Measurements from ENCODE around the gene ITPKB. TPM values are rescaled to one million over a fixed set of nuclear protein-coding genes. Genes with fewer than 3 reads are reported as not detected.

The ITPKB gene
- total and polyA plus RNA-seq, 4 experiments from 2014 or later: 52.2 to 159 (median 104) TPM

- no peak for DNase-seq
- Histone ChIP-seq H3K36me3 (ENCODE audit: insufficient read depth, low read length) (peaks cover 20% of the 10 kb centered on the region), H3K27ac (ENCODE audit: low read depth, low read length) (peak overlapping the region; percentile 51), H3K4me3 (ENCODE audit: low read length in 2 of 2) (no peak overlapping the region), H3K27me3 (ENCODE audit: insufficient read depth, low read length) (no peaks in the 10 kb centered on the region), H3K4me1 (ENCODE audit: insufficient read depth, low read length) (peaks cover 91% of the 10 kb centered on the region), H3K9me3 (ENCODE audit: control insufficient read depth in 1 of 2, low read length in 2 of 2) (no peaks in the 10 kb centered on the region)
- peaks cover 0 to 5% (median 0%) of the 10 kb centered on the region in 8 donors for H3K9me3 Mint-ChIP-seq
- CTCF ChIA-PET (ENCODE audit: partially characterized antibody): interaction anchor here (1.0 to 2.3 kb wide), 6 partner anchors 11 to 64 kb away, joined by 3 to 6 read pairs (median 4); partner anchors contain the start of gene ITPKB
- intact Hi-C loops (cut with micrococcal nuclease): loop anchor here (10.0 kb wide), 1 partner anchor 144 kb away; no protein-coding TSS in a partner anchor
- POLR2A ChIA-PET (ENCODE audit: partially characterized antibody): interaction anchor here (1.2 to 2.5 kb wide), 3 partner anchors 11 to 45 kb away, joined by 3 to 10 read pairs (median 5); no protein-coding TSS in a partner anchor
- peaks cover 72 to 94% (median 85%) of the 10 kb centered on the region in 4 donors for H3K4me1 Mint-ChIP-seq
- peak overlapping the region; percentile 74 to 95 (median 89) for H3K27ac Mint-ChIP-seq
- peak overlapping the region in 4 of 8 donors; percentile 6 to 65 (median 28) for H3K4me3 Mint-ChIP-seq
- peaks cover 25 to 63% of the 10 kb centered on the region in 2 donors for H3K36me3 Mint-ChIP-seq
- H3K27me3 Mint-ChIP-seq: no peaks in the 10 kb centered on the region
Measured at GRCh38 chr1:226699166-226699565, 39.9 kb downstream of the ITPKB start.

- H3K27ac ChIP-seq (ENCODE audit: low read depth, low read length): peak overlapping the region; percentile 51
- intact Hi-C loops (cut with micrococcal nuclease): loop anchor here (10.0 kb wide), 1 partner anchor 144 kb away; no protein-coding TSS in a partner anchor
- POLR2A ChIA-PET (ENCODE audit: partially characterized antibody): interaction anchor here (0.5 to 1.9 kb wide), 5 partner anchors 31 to 39 kb away, joined by 3 to 5 read pairs (median 4); no protein-coding TSS in a partner anchor
Measured at GRCh38 chr1:226698659-226699058, 40.4 kb downstream of the ITPKB start.

GRCh38 chr1:226697929-226698544 is 41.0 kb downstream of the ITPKB start:
- peaks cover 95% of the 10 kb centered on the region for H3K4me1 ChIP-seq (ENCODE audit: insufficient read depth, low read length)
- Mint-ChIP-seq H3K4me1 (peaks cover 77 to 97% (median 89%) of the 10 kb centered on the region in 4 donors), H3K27me3 (no peaks in the 10 kb centered on the region), H3K4me3 (peak overlapping the region in 6 of 8 donors; percentile 12 to 80 (median 29)), H3K9me3 (peaks cover 0 to 5% (median 0%) of the 10 kb centered on the region in 8 donors), H3K27ac (peak overlapping the region; percentile 86 to 95 (median 91)), H3K36me3 (peaks cover 25 to 74% of the 10 kb centered on the region in 2 donors)
- ChIA-PET CTCF (ENCODE audit: partially characterized antibody) (interaction anchor here (0.9 to 2.4 kb wide), 3 partner anchors 10 to 130 kb away, joined by 5 to 12 read pairs (median 6); no protein-coding TSS in a partner anchor), POLR2A (ENCODE audit: partially characterized antibody) (interaction anchor here (0.5 to 1.9 kb wide), 5 partner anchors 31 to 40 kb away, joined by 3 to 5 read pairs (median 4); no protein-coding TSS in a partner anchor)
- peaks cover 20% of the 10 kb centered on the region for H3K36me3 ChIP-seq (ENCODE audit: insufficient read depth, low read length)
- no peak overlapping the region for H3K4me3 ChIP-seq (ENCODE audit: low read length in 2 of 2)
- intact Hi-C loops (cut with micrococcal nuclease): loop anchor here (10.0 kb wide), 1 partner anchor 143 kb away; no protein-coding TSS in a partner anchor
- no peaks in the 10 kb centered on the region for H3K27me3 ChIP-seq (ENCODE audit: insufficient read depth, low read length)
- peak overlapping the region; percentile 51 for H3K27ac ChIP-seq (ENCODE audit: low read depth, low read length)
- DNase-seq: no peak
- H3K9me3 ChIP-seq (ENCODE audit: control insufficient read depth in 1 of 2, low read length in 2 of 2): no peaks in the 10 kb centered on the region

More at GRCh38 chr1:226698659-226699058, 40.4 kb downstream of the ITPKB start:
- H3K27ac Mint-ChIP-seq: peak overlapping the region; percentile 86 to 95 (median 90)
- H3K9me3 Mint-ChIP-seq: peaks cover 0 to 5% (median 0%) of the 10 kb centered on the region in 8 donors
- peaks cover 91% of the 10 kb centered on the region for H3K4me1 ChIP-seq (ENCODE audit: insufficient read depth, low read length)
- peaks cover 20% of the 10 kb centered on the region for H3K36me3 ChIP-seq (ENCODE audit: insufficient read depth, low read length)
- peaks cover 73 to 94% (median 86%) of the 10 kb centered on the region in 4 donors for H3K4me1 Mint-ChIP-seq
- CTCF ChIA-PET (ENCODE audit: partially characterized antibody): interaction anchor here (1.0 to 2.3 kb wide), 4 partner anchors 10 to 64 kb away, joined by 3 to 6 read pairs (median 4); no protein-coding TSS in a partner anchor
- peak overlapping the region in 5 of 8 donors; percentile 3 to 80 (median 41) for H3K4me3 Mint-ChIP-seq
- no peaks in the 10 kb centered on the region for H3K27me3 ChIP-seq (ENCODE audit: insufficient read depth, low read length)
- H3K27me3 Mint-ChIP-seq: no peaks in the 10 kb centered on the region
- no peak for DNase-seq
- no peaks in the 10 kb centered on the region for H3K9me3 ChIP-seq (ENCODE audit: control insufficient read depth in 1 of 2, low read length in 2 of 2)
- H3K4me3 ChIP-seq (ENCODE audit: low read length in 2 of 2): no peak overlapping the region
- peaks cover 25 to 68% of the 10 kb centered on the region in 2 donors for H3K36me3 Mint-ChIP-seq

- Histone ChIP-seq H3K27me3 (ENCODE audit: insufficient read depth, low read length) (no peaks in the 10 kb centered on the region), H3K27ac (ENCODE audit: low read depth, low read length) (peak overlapping the region; percentile 51), H3K36me3 (ENCODE audit: insufficient read depth, low read length) (peaks cover 20% of the 10 kb centered on the region), H3K4me1 (ENCODE audit: insufficient read depth, low read length) (peaks cover 95% of the 10 kb centered on the region), H3K4me3 (ENCODE audit: low read length in 2 of 2) (no peak overlapping the region), H3K9me3 (ENCODE audit: control insufficient read depth in 1 of 2, low read length in 2 of 2) (no peaks in the 10 kb centered on the region)
- ChIA-PET CTCF (ENCODE audit: partially characterized antibody) (interaction anchor here (0.8 to 2.4 kb wide), 5 partner anchors 10 to 131 kb away, joined by 3 to 12 read pairs (median 5); no protein-coding TSS in a partner anchor), POLR2A (ENCODE audit: partially characterized antibody) (interaction anchor here (0.9 to 1.3 kb wide), 7 partner anchors 21 to 40 kb away, joined by 3 to 5 read pairs (median 3); no protein-coding TSS in a partner anchor)
- Mint-ChIP-seq H3K4me1 (peaks cover 77 to 97% (median 89%) of the 10 kb centered on the region in 4 donors), H3K27ac (peak overlapping the region; percentile 86 to 95 (median 91)), H3K4me3 (peak overlapping the region in 7 of 8 donors; percentile 9 to 80 (median 42)), H3K36me3 (peaks cover 28 to 80% of the 10 kb centered on the region in 2 donors), H3K9me3 (peaks cover 0 to 3% (median 0%) of the 10 kb centered on the region in 8 donors), H3K27me3 (no peaks in the 10 kb centered on the region)
- peak in 1 of 5 donors; percentile 29 for DNase-seq
- intact Hi-C loops (cut with micrococcal nuclease): loop anchor here (10.0 kb wide), 1 partner anchor 143 kb away; no protein-coding TSS in a partner anchor
Measured at GRCh38 chr1:226697151-226697928, 41.7 kb downstream of the ITPKB start.

GRCh38 chr1:226696547-226696946 is 42.5 kb downstream of the ITPKB start:
- Histone ChIP-seq H3K4me1 (ENCODE audit: insufficient read depth, low read length) (peaks cover 95% of the 10 kb centered on the region), H3K9me3 (ENCODE audit: control insufficient read depth in 1 of 2, low read length in 2 of 2) (no peaks in the 10 kb centered on the region), H3K4me3 (ENCODE audit: low read length in 2 of 2) (no peak overlapping the region), H3K27me3 (ENCODE audit: insufficient read depth, low read length) (no peaks in the 10 kb centered on the region), H3K27ac (ENCODE audit: low read depth, low read length) (peak overlapping the region; percentile 51), H3K36me3 (ENCODE audit: insufficient read depth, low read length) (peaks cover 20% of the 10 kb centered on the region)
- peaks cover 30 to 87% of the 10 kb centered on the region in 2 donors for H3K36me3 Mint-ChIP-seq
- H3K9me3 Mint-ChIP-seq: peaks cover 0 to 2% (median 0%) of the 10 kb centered on the region in 8 donors
- H3K27ac Mint-ChIP-seq: peak overlapping the region; percentile 86 to 95 (median 91)
- H3K4me1 Mint-ChIP-seq: peaks cover 80 to 97% (median 90%) of the 10 kb centered on the region in 4 donors
- DNase-seq: no peak
- H3K27me3 Mint-ChIP-seq: no peaks in the 10 kb centered on the region
- ChIA-PET CTCF (ENCODE audit: partially characterized antibody) (interaction anchor here (0.8 to 2.4 kb wide), 5 partner anchors 9 to 70 kb away, joined by 3 to 12 read pairs (median 3); no protein-coding TSS in a partner anchor), POLR2A (ENCODE audit: partially characterized antibody) (interaction anchor here (0.6 to 2.1 kb wide), 6 partner anchors 20 to 43 kb away, joined by 3 to 5 read pairs (median 4); partner anchors contain the start of gene ITPKB)
- intact Hi-C loops (cut with micrococcal nuclease): loop anchor here (10.0 kb wide), 1 partner anchor 142 kb away; no protein-coding TSS in a partner anchor
- peak overlapping the region in 5 of 8 donors; percentile 13 to 80 (median 15) for H3K4me3 Mint-ChIP-seq

GRCh38 chr1:226695335-226695900 is 43.7 kb downstream of the ITPKB start:
- Mint-ChIP-seq H3K27ac (peak overlapping the region; percentile 38 to 95 (median 90)), H3K4me1 (peaks cover 83 to 99% (median 92%) of the 10 kb centered on the region in 4 donors), H3K36me3 (peaks cover 39 to 88% of the 10 kb centered on the region in 2 donors), H3K9me3 (peaks cover 0 to 6% (median 0%) of the 10 kb centered on the region in 8 donors), H3K27me3 (no peaks in the 10 kb centered on the region), H3K4me3 (peak overlapping the region in 4 of 8 donors; percentile 32 to 62 (median 40))
- Histone ChIP-seq H3K36me3 (ENCODE audit: insufficient read depth, low read length) (peaks cover 20% of the 10 kb centered on the region), H3K4me3 (ENCODE audit: low read length in 2 of 2) (no peak overlapping the region), H3K27me3 (ENCODE audit: insufficient read depth, low read length) (no peaks in the 10 kb centered on the region), H3K9me3 (ENCODE audit: control insufficient read depth in 1 of 2, low read length in 2 of 2) (no peaks in the 10 kb centered on the region), H3K27ac (ENCODE audit: low read depth, low read length) (peak overlapping the region; percentile 51), H3K4me1 (ENCODE audit: insufficient read depth, low read length) (peaks cover 97% of the 10 kb centered on the region)
- intact Hi-C loops (cut with micrococcal nuclease): loop anchor here (10.0 kb wide), 1 partner anchor 141 kb away; no protein-coding TSS in a partner anchor
- DNase-seq: no peak
- ChIA-PET CTCF (ENCODE audit: partially characterized antibody) (interaction anchor here (1.0 to 2.4 kb wide), 4 partner anchors 8 to 131 kb away, joined by 3 to 12 read pairs (median 4); no protein-coding TSS in a partner anchor), POLR2A (ENCODE audit: partially characterized antibody) (interaction anchor here (2.1 kb wide), 1 partner anchor 33 kb away, joined by 4 read pairs; no protein-coding TSS in a partner anchor)
